AG09309 (cell line): ENCODE measurements around the gene HOXB4.

Experiments used
- DNase-seq: peaks from one replicate; pipeline ENCODE4 v3.0.0-alpha.2; 2010; ENCODE audit warnings: low read depth
- H3K4me3 ChIP-seq: 2 replicates; pipeline ENCODE4 v1.5.1; 2011; ENCODE audit warnings: mild to moderate bottlenecking, low read depth, low read length, moderate library complexity; ENCODE audit not compliant: control insufficient read depth
- CTCF ChIP-seq: IDR thresholded peaks from 2 replicates; pipeline ENCODE4 v1.5.1; 2011; ENCODE audit warnings: mild to moderate bottlenecking, low read depth, low read length, inconsistent platforms; ENCODE audit not compliant: insufficient read depth, control insufficient read depth; ENCODE audit errors: missing control alignments

Gene HOXB4

GRCh38 chr17:48624118-48624517, 46.0 kb upstream of the HOXB4 start:
- H3K4me3 ChIP-seq: no peak overlapping the region
- DNase-seq: no peak
- no peak for TF ChIP-seq CTCF

- no peak for DNase-seq
- no peak for TF ChIP-seq CTCF
- H3K4me3 ChIP-seq: no peak overlapping the region
Observed at GRCh38 chr17:48623583-48623982, 45.4 kb upstream of the HOXB4 start.

GRCh38 chr17:48622857-48623256, 44.7 kb upstream of the HOXB4 start:
- DNase-seq: no peak
- H3K4me3 ChIP-seq: no peak overlapping the region
- no peak for TF ChIP-seq CTCF

- no peak for DNase-seq
- TF ChIP-seq CTCF: no peak
- no peak overlapping the region for H3K4me3 ChIP-seq
Observed at GRCh38 chr17:48621410-48622392, 43.6 kb upstream of the HOXB4 start.

- TF ChIP-seq CTCF: no peak
- H3K4me3 ChIP-seq: no peak overlapping the region
- DNase-seq: no peak
Observed at GRCh38 chr17:48620461-48621139, 42.5 kb upstream of the HOXB4 start.

- no peak for DNase-seq
- H3K4me3 ChIP-seq: no peak overlapping the region
- no peak for TF ChIP-seq CTCF
Observed at GRCh38 chr17:48619826-48620449, 41.8 kb upstream of the HOXB4 start.
